Neural progenitor cell (in vitro differentiated cells): ENCODE data around the gene UBAC1.

Experiments
- EZH2 ChIP-seq: fragments of 200-600 bp; sonication (generic); IDR thresholded peaks from 2 replicates; pipeline ENCODE4 v1.6.1; 2017; ENCODE audit warnings: antibody characterized with exemption, mild to moderate bottlenecking, moderate library complexity
- TF ChIP-seq, protein P1 (sequence below): fragments of 200-600 bp; sonication (generic); IDR thresholded peaks from 2 replicates; pipeline ENCODE4 v1.5.1; 2017; ENCODE audit warnings: antibody characterized with exemption, mild to moderate bottlenecking

DNA sequence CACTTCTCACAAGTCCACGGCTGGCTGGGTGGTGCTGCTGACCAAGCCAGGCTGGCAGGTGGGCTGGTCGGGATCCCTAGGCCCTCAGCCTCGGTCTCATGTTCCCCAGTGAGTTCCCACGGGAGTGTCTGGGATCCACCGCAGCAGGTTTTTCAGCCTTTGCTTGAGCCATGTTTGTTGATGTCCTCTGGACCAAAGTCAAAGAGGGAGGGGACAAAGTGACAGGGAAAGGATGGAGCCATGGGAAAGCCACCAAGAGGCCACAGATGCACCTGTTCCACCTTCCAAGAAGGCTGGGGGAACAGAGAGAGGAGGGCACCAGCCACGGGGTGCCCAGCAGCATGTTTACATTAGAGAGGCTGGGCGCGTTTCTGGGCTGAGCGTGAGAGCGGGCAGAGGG lies 2.8 kb upstream of the UBAC1 start:
- TF ChIP-seq EZH2: no peak
- TF ChIP-seq, protein P1, sequence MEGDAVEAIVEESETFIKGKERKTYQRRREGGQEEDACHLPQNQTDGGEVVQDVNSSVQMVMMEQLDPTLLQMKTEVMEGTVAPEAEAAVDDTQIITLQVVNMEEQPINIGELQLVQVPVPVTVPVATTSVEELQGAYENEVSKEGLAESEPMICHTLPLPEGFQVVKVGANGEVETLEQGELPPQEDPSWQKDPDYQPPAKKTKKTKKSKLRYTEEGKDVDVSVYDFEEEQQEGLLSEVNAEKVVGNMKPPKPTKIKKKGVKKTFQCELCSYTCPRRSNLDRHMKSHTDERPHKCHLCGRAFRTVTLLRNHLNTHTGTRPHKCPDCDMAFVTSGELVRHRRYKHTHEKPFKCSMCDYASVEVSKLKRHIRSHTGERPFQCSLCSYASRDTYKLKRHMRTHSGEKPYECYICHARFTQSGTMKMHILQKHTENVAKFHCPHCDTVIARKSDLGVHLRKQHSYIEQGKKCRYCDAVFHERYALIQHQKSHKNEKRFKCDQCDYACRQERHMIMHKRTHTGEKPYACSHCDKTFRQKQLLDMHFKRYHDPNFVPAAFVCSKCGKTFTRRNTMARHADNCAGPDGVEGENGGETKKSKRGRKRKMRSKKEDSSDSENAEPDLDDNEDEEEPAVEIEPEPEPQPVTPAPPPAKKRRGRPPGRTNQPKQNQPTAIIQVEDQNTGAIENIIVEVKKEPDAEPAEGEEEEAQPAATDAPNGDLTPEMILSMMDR: no peak
